Retinal pigment epithelial cell (primary cell): ENCODE results near the gene PRKAG2.

ENCODE experiments used
- DNase-seq: peaks from one replicate; pipeline ENCODE4 v3.0.0-alpha.2; 2010; ENCODE audit warnings: low read depth
- H3K4me3 ChIP-seq: 2 replicates; pipeline ENCODE4 v1.5.1; 2011; ENCODE audit warnings: mild to moderate bottlenecking, low read length, control low read depth, moderate library complexity
- TF ChIP-seq, protein P1 (sequence below): conservative IDR thresholded peaks from 2 replicates; pipeline ENCODE4 v1.5.1; 2011; ENCODE audit warnings: low read depth, low read length, control low read depth, inconsistent platforms

Gene PRKAG2

GRCh38 chr7:151565541-151565940 is 311.4 kb downstream of the PRKAG2 start:
- no peak overlapping the region for H3K4me3 ChIP-seq
- TF ChIP-seq, protein P1, sequence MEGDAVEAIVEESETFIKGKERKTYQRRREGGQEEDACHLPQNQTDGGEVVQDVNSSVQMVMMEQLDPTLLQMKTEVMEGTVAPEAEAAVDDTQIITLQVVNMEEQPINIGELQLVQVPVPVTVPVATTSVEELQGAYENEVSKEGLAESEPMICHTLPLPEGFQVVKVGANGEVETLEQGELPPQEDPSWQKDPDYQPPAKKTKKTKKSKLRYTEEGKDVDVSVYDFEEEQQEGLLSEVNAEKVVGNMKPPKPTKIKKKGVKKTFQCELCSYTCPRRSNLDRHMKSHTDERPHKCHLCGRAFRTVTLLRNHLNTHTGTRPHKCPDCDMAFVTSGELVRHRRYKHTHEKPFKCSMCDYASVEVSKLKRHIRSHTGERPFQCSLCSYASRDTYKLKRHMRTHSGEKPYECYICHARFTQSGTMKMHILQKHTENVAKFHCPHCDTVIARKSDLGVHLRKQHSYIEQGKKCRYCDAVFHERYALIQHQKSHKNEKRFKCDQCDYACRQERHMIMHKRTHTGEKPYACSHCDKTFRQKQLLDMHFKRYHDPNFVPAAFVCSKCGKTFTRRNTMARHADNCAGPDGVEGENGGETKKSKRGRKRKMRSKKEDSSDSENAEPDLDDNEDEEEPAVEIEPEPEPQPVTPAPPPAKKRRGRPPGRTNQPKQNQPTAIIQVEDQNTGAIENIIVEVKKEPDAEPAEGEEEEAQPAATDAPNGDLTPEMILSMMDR = no peak

DNA sequence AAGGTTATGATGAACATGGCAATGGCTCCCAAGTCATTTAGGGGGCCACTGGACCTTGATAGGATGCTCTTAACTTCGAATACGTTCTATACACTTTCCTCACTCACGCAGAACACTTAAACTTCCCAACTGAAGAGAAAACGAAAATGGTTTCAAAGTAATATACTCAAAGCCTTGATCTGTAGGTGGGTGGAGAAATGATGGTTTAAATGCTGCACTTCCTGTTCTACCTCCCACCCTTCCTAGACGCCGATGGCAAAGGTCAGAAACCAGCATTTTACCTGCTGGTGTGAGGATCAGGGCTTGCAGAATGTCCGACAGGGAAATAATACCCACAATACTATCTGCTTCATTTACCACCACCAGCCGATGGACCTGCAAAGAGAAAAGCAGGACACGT is 316.7 kb downstream of the PRKAG2 start:
- no peak overlapping the region for H3K4me3 ChIP-seq
- TF ChIP-seq, protein P1 = no peak
- DNase-seq = no peak

More at GRCh38 chr7:151565541-151565940, 311.4 kb downstream of the PRKAG2 start:
- no peak for DNase-seq

GRCh38 chr7:151559557-151560183 is 317.2 kb downstream of the PRKAG2 start:
- DNase-seq = no peak
- no peak overlapping the region for H3K4me3 ChIP-seq
- TF ChIP-seq, protein P1 = no peak

DNA sequence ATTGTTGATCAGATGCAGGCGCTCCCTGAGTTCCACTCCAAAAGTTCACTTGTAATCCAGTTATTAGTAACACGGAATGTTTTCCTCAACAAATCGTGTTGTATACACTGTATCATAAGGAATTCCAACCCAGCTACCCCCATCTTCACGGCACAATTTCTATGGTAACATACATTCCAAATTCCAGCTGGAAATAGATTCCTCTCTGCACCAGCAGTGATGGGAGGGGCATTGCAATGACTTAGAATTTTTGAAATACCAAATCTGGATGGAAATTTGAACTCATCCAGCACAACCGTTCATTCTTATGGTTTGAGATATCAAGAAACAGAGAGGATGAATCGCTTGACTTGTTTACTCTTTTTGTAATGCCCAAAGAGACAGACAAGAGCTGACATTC is 318.3 kb downstream of the PRKAG2 start:
- peak overlapping the region; percentile 9 for H3K4me3 ChIP-seq
- TF ChIP-seq, protein P1 = no peak
- peak; percentile 85 for DNase-seq

DNA sequence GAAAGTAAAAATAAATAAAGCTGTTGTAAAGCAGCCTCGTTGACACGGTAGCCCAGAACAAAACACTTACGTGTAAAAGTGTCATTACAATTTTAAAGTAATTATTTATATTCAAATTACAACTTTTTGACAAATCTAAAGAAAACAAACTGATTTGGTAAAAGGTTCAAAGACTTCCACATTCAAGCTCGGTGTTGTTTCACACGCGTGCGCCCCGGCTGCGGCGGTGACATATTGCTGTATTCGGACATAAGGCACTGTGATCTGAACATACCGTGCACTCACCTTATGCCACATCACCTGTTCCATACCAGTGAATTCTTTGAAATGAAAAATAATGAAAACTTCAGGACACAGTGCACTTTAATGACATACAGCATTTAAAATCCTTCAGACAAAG is 320.3 kb downstream of the PRKAG2 start:
- H3K4me3 ChIP-seq = no peak overlapping the region
- TF ChIP-seq, protein P1 = no peak
- DNase-seq = no peak

GRCh38 chr7:151553356-151553755 is 323.6 kb downstream of the PRKAG2 start:
- no peak for DNase-seq
- TF ChIP-seq, protein P1 = no peak
- no peak overlapping the region for H3K4me3 ChIP-seq

DNA sequence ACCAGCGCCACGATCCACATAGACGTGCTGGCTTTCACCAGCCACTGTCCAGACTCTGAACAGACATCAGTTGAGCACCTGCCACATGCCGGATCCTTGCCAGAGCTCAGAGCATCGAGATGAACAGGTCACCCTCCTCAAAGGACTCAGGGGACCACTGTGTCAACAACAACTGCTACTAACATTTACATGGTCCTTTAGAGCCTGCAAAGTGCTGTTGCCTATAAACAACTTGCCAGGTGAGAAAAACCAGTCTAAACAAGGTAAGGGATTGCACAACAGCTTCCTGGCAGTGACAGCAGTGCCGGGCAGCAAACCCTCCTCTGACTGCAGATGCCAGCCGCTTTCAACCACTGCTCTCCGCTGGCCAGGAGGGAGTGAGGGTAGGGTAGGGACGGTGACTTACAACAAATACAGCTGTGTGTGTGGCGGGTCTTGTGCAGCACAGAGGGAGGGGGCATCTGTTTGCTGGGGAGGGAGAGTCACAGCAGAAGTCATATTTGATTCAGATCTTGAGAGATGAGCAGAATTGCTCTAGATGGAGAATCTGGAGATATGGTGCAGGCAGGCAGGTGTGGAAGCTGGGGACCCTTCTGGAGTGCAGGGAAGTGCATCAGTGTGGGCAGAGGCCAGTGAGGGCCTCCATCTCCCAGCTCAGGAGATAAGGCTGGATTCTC is 324.4 kb downstream of the PRKAG2 start:
- H3K4me3 ChIP-seq = no peak overlapping the region
- no peak for DNase-seq
- TF ChIP-seq, protein P1 = no peak
